ENCODE data around the gene MT1A. TPM values are rescaled to one million over a fixed set of nuclear protein-coding genes. Genes with fewer than 3 reads are reported as not detected.

Gene MT1A
- total RNA-seq, 6 experiments from 2014 or later, result 0.50 to 1.5 TPM; not detected in 4

DNA sequence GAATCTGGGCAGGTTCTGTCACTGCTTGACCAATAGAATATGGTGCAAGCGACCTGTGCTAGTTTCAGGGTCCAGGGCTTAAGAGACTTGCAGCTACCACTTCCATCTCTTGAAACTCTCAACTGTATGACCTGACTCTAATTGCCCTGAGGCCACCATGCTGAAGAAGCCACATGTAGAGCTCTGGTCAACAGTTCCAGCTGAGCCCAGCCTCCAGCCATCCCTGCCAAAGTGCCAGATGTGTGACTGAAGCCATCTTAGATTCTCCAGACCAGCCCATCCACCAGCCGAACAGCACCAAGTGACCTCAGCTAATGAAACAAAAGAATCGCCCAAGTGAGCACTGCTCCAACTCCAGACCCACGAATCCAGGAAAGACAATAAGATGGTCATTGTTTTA lies 33.5 kb upstream of the MT1A start:
- Mint-ChIP-seq H3K9me3 (no peaks in the 10 kb centered on the region), H3K4me1 (ENCODE audit: low read depth) (peaks cover 50% of the 10 kb centered on the region), H3K4me3 (no peak overlapping the region), H3K36me3 (ENCODE audit: low read depth) (peaks cover 14% of the 10 kb centered on the region; the same call in 1 of the 2 replicates), H3K27me3 (ENCODE audit: insufficient read depth) (peaks cover 6% of the 10 kb centered on the region), H3K27ac (peak overlapping the region; percentile 69)
- TF ChIP-seq, protein P1, sequence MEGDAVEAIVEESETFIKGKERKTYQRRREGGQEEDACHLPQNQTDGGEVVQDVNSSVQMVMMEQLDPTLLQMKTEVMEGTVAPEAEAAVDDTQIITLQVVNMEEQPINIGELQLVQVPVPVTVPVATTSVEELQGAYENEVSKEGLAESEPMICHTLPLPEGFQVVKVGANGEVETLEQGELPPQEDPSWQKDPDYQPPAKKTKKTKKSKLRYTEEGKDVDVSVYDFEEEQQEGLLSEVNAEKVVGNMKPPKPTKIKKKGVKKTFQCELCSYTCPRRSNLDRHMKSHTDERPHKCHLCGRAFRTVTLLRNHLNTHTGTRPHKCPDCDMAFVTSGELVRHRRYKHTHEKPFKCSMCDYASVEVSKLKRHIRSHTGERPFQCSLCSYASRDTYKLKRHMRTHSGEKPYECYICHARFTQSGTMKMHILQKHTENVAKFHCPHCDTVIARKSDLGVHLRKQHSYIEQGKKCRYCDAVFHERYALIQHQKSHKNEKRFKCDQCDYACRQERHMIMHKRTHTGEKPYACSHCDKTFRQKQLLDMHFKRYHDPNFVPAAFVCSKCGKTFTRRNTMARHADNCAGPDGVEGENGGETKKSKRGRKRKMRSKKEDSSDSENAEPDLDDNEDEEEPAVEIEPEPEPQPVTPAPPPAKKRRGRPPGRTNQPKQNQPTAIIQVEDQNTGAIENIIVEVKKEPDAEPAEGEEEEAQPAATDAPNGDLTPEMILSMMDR (IDR thresholded peaks at IDR 0.05), result no peak
- no peak for DNase-seq

DNA sequence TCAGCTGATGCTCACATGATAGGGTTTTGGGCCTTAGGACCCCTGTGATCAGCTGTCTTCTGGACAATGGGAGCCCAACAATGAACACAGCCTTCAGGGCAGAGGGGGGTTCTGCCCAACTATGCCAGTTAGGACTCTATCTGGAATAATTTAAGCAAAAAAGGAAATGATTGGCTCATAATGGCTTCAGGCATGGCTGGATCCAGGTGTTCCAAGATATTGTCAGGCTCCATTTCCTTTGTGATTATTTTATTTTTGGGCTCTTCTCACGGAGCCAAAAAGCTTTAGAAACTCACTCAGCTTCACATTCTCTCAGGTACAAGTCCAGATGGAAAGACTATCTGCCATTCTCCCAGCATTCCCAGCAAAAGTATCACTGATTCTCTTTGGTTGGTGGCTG lies 33.0 kb upstream of the MT1A start:
- H3K36me3 Mint-ChIP-seq (ENCODE audit: low read depth), result peaks cover 14% of the 10 kb centered on the region; the same call in 1 of the 2 replicates
- H3K9me3 Mint-ChIP-seq, result no peaks in the 10 kb centered on the region
- no peak for DNase-seq
- peaks cover 6% of the 10 kb centered on the region for H3K27me3 Mint-ChIP-seq (ENCODE audit: insufficient read depth)
- peak overlapping the region; percentile 100 for H3K27ac Mint-ChIP-seq
- peak overlapping the region; percentile 84 for H3K4me3 Mint-ChIP-seq
- TF ChIP-seq, protein P1 (IDR thresholded peaks at IDR 0.05), result no peak
- H3K4me1 Mint-ChIP-seq (ENCODE audit: low read depth), result peaks cover 50% of the 10 kb centered on the region

DNA sequence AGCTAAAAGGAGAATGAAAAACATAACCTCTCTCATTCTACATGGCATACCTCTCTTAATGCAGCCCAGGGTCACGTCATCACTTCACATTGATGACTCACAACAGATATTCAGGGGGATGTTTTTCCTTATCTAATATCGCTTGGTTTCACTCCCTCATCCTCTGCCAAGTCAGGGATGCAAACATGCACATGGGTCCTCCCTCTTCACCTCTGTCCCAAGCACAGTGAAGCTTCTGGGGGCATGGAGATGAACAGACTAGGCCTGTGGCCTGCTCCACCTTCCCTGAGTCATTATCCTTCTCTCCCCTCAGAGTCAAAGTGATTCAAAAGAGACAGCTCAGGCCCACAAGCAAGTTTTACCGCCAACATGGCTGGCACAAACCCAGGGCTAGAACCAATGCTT lies 32.4 kb upstream of the MT1A start:
- Mint-ChIP-seq H3K36me3 (ENCODE audit: low read depth) (peaks cover 14% of the 10 kb centered on the region; the same call in 1 of the 2 replicates), H3K27me3 (ENCODE audit: insufficient read depth) (peaks cover 6% of the 10 kb centered on the region), H3K9me3 (no peaks in the 10 kb centered on the region), H3K4me1 (ENCODE audit: low read depth) (peaks cover 53% of the 10 kb centered on the region), H3K4me3 (peak overlapping the region; percentile 84), H3K27ac (peak overlapping the region; percentile 100)
- DNase-seq, result no peak
- TF ChIP-seq, protein P1 (IDR thresholded peaks at IDR 0.05), result no peak

DNA sequence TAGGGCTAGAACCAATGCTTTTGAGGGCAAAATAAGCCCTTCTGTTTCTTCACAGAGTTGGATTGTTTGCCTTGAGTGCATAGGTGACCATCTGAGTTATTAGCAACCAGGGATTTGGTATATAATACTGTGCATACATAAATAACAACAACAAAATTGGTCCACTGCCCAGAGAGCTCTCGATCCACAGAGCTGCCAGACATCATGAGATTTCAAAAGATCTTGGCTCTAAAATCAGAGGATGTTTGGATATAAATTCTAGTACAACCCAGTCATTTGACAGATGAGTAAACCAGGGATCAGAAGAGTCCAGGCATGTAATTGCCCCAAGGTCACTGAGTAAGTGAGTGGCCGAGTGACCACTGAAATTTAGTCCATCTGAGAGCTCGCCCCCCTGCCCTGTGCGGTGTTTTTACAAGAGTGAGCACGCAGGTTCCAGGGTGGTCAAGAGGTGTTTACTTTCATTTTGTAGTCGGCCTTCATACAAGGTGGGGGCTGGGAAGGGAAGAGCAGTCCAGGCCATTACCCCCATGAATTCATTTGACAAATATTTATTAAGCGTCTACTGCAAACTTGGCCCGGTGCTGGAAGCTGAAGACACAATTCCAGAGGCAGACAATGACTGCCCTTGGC lies 31.9 kb upstream of the MT1A start:
- Mint-ChIP-seq H3K36me3 (ENCODE audit: low read depth) (peaks cover 14% of the 10 kb centered on the region; the same call in 1 of the 2 replicates), H3K27me3 (ENCODE audit: insufficient read depth) (peaks cover 6% of the 10 kb centered on the region), H3K9me3 (no peaks in the 10 kb centered on the region), H3K4me3 (peak overlapping the region; percentile 84), H3K27ac (peak overlapping the region; percentile 100), H3K4me1 (ENCODE audit: low read depth) (peaks cover 58% of the 10 kb centered on the region)
- DNase-seq, result peak; percentile 90
- TF ChIP-seq, protein P1 (IDR thresholded peaks at IDR 0.05), result no peak

DNA sequence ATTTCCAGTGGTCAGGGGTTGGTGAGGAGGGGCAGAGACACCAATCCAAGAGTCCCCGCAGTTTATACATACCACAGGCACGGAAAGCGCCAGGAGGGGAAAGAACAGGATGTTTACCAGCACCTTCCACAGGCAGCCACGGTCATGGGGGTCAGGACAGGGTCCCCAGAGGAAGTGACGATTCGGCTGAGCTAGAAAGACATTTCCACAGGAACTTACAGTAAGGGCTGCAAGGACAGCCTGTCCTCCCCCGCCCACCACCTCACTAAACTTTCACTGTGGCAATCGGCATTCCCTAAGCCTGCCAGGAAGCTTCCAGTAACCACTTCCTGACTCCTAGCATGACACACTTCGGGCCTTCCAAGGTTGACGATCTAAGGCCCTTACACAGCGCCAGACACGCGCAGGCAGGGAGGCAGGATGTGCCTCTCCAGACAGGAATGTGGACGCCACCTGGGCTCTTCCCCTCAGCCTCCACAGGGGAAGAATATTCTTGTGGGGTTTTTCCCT lies 31.3 kb upstream of the MT1A start:
- Mint-ChIP-seq H3K4me3 (peak overlapping the region; percentile 84), H3K9me3 (no peaks in the 10 kb centered on the region), H3K36me3 (ENCODE audit: low read depth) (peaks cover 14% of the 10 kb centered on the region; the same call in 1 of the 2 replicates), H3K27ac (peak overlapping the region; percentile 100), H3K27me3 (ENCODE audit: insufficient read depth) (peaks cover 6% of the 10 kb centered on the region), H3K4me1 (ENCODE audit: low read depth) (peaks cover 61% of the 10 kb centered on the region)
- TF ChIP-seq, protein P1 (IDR thresholded peaks at IDR 0.05), result no peak
- peak; percentile 97 for DNase-seq

Data from HFFc6 (cell line).